Epidermal melanocyte (primary cell): Measurements from ENCODE around the gene KATNA1.

Source experiments
- DNase-seq: peaks from one replicate; pipeline ENCODE4 v3.0.0; 2011; ENCODE audit warnings: low spot score; ENCODE audit not compliant: insufficient read length

Gene KATNA1

DNA sequence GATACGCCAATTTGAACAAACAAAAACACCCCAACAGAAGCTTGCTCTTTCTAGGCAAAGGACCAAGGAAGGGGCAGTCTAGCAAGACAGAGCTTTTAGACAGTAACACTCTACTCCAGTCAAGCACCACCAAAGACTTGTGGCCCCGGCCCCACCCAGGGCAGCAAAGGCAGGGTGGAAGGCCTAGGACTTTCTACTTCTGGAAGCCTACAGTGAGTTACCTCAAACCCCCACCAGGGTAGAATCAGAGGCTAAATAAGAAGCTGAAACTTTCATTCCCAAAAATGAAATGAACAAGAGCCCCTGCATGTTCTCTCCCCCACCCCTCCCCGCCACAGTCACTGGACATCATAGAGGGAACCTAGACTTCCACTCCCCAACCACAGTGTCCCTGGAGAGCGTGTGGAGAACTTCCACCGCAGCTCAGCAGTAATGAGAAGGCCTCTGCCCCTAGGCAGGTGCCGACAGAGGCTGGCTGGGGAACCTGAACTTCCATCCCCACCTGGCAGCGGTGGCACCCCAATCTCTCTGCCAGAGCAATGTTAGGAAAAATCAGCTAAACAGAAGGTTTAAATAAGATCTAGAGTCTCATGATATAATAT, 40.0 kb downstream of the KATNA1 start:
- DNase-seq = no peak

DNA sequence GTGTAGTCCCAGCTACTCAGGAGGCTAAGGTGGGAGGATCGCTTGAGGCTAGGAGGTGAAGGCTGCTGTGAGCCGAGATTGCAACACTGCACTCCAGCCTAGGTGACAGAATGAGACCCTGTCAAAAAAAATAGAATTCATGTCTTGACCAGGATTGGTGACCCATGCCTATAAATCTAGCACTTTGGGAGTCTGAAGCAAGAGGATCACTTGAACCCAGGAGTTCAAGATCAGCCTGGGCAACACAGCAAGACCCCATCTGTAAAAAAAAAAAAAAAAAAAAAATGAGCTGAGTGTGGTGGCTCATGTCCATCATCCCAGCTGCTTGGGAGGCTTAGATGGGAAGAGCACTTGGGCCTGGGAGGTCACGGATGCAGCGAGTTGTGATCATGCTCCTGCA, 48.0 kb downstream of the KATNA1 start:
- no peak for DNase-seq

DNA sequence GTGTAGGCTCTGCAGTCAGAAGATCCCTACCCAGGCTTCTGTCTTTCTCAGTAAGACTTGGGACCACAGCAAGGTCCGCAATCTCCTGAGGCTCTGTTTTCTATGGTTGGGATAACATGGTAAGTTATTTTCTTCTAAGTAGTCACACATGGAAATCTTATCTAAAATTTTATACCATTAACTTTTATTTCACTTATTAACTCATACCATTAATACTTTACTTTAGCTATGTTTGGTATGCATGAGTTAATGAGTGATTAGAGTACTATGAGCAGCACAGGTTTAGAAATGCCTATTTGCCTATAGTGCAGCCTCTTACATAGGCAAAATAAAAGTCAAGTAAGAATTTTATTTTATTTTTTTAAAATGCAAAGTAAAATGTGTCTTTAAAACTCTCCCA, 55.1 kb downstream of the KATNA1 start:
- DNase-seq = no peak

- no peak for DNase-seq
These were observed 55.5 kb downstream of the KATNA1 start for GRCh38 chr6:149592983-149593382.

- no peak for DNase-seq
These were observed 62.4 kb downstream of the KATNA1 start for GRCh38 chr6:149586149-149586548.

GRCh38 chr6:149581349-149581748, 67.2 kb downstream of the KATNA1 start:
- DNase-seq = no peak

GRCh38 chr6:149580880-149581279, 67.6 kb downstream of the KATNA1 start:
- DNase-seq = no peak

DNA sequence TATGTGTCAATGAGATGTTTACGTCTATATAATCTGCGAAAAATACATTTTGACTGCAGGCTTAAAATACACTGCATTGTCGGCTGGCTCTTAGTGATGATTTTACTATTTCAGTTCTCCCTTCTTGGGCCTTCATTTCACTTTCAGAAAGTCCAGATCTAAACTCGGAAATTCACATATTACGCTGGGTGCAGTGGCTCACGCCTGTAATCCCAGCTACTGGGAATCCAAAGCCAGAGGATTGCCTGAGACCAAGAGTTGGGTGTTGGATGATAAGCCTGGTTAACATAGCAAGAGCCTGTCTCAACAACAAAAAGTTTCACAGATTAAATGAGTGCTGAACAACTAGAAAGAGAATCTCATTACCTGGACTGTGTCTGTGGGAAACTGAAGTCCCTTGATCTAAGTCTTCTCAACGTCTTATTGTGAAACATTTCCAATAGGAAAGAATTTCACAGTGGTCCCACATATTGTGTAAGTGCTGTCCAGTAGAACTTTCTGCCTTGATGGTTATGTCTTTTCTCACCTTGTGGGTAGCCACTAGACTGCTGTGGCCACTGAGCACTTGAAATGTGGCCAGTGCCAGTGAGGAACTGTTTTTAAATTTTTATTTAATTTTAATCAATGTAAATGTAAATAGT, 80.4 kb downstream of the KATNA1 start:
- DNase-seq = no peak

- DNase-seq = no peak
These were observed 81.3 kb downstream of the KATNA1 start for GRCh38 chr6:149567194-149567586.

DNA sequence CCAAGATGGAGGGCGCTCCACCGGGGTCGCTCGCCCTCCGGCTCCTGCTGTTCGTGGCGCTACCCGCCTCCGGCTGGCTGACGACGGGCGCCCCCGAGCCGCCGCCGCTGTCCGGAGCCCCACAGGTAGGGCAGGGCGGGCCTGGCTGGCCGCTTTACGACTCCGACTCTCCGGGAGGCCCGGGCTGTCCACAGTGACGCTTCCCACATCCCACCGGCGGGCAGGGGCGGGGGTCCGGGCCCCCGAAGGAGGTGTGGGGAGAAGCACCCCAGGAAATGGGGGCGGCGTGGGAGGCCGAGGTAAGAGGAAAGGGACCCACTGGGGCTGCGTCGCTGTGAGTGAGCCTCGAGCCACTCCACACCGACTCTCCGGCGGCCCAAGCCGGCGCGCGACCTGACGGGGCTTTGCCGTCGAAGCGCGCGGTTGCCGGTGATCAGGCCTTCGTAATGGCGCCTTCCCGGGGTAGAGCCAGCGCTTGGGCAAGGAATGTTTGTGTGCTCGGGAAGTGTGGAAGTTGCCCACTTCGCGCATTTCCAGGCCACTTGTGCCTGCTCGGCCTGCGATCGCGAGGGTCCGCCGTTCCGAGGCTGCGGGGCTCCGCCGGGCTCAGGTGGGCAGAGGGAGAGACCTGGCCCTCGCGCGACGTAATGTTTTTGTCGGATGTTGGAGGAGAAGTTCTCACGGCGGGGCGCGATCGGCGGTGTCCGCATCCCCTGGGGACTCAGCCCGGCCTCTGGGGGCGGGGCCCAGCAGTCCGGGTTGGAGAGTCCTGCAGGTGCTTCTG, 81.9 kb downstream of the KATNA1 start:
- DNase-seq = no peak

GRCh38 chr6:149565527-149566409, 82.7 kb downstream of the KATNA1 start, which contains the start of gene GINM1:
GINM1 (plus strand) TSS chr6:149566375; CDS start chr6:149566415, 40 bp downstream.
- peak; percentile 92 for DNase-seq

DNA sequence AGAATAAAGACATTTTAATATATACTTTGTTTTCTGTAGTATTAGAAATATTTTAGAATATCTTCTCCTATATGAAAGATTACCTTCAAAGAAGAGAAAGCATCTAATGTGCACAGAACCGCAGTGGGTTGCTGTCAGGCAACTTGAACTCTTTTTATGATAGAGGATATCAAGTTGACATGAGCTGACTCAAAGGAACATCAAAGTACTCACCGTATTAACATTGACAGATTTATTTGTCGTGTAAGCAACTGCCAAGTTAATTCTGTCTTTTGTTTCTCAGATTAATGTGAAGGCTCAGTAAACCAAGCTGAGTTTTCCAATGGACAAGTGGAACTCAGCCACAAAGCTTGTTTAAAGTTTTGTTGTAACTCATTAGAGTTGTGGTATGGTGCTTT, 84.6 kb downstream of the KATNA1 start:
- no peak for DNase-seq

DNA sequence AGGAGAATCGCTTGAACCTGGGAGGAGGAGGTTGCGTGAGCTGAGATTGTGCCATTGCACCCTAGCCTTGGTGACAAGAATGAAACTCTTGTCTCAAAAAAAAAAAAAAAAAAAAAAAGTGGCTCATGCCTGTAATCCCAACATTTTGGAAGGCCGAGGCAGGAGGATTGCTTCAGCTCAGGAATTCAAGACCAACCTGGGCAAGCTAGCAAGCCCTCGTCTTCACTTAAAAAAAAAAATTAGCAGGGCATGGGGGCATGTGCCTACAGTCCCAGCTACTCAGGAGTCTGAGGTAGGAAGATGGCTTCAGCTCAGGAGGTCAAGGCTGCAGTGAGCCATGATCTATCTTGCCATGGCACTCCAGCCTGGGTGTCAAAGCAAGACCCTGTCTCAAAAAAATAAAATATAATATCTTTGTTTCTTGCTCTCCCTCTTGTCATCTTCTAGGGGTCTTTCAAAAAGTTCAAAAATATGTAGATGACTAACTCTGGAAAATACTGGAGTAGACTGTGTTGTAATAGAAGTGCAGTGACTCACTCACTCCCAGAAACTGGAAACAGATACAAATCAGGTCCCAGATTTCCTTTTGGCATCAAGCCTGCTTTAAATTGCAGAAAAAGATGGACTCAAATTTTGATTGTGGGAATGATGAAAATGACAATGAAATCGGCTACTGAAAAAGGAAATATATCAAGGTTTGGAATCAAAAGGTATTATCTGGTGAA, 85.1 kb downstream of the KATNA1 start:
- DNase-seq = no peak

DNA sequence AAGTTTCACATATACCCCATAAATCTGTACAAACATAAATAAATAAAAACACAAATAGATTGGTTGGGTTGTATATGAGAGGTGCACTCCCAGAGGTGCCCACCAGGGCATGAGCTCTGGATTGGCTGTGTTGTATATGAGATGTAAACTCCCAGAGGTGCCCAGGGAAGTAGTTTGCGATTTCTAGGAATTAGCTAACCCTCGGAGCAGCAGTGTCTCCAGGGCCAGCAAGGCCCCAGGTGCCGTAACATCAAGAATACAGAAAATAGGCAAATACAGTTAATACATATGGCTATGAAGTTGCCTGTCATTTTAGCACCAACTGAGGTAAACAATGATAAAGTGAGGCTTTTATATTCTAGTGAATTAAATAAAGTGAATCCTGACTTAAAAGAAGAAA, 87.8 kb downstream of the KATNA1 start:
- DNase-seq = no peak

- DNase-seq = no peak
These were observed 89.1 kb downstream of the KATNA1 start for GRCh38 chr6:149559389-149559788.

DNA sequence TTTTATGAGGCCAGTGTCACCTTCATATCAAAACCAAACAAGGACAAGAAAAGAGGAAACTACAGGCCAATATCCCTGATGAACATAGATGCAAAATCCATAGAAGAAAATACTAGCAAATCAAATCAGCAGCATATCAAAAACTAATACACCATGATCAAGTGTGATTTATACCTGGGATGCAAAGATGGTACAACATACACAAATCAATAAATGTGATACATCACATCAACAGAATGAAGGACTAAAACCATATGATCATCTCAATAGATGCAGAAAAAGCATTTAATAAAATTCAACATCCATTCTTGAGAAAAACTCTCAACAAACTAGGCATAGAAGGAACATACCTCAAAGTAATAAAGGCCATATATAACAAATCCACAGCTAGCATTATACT, 90.5 kb downstream of the KATNA1 start:
- DNase-seq = no peak

GRCh38 chr6:149551920-149552319, 96.6 kb downstream of the KATNA1 start:
- no peak for DNase-seq

- peak; percentile 73 for DNase-seq
These were observed 102.6 kb downstream of the KATNA1 start, which contains the start of gene PPIL4 for GRCh38 chr6:149545754-149546471. PPIL4 (minus strand) TSS chr6:149546043; CDS start chr6:149546005, 38 bp downstream.

DNA sequence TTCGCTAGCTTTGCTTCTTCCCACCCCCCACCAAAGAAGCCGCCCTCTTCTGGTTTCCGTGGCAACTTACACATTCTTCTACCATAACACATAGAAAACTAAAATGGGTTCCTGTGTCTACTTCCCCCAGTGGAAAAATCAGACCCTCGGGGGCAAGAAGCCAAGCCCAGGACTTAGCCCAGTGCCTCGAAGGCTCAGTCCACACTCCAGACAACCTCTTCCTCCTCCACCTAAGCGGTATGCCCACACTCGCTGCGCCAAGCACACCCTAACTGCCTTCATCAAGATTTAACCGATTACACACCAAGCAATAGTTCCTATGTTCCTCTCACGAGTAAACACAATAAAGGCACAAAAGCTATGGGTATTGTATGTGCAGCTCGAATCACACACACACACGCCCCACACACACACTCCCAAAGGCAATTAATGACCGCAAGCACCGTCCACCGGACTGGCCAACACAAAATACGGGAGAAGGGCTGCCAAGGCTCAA, 103.2 kb downstream of the KATNA1 start:
- DNase-seq = no peak
